ENCODE results near the gene TMEM81. TPM values are rescaled to one million over a fixed set of nuclear protein-coding genes. Genes with fewer than 3 reads are reported as not detected.

TMEM81 gene
- total RNA-seq, 1 donor from 2014 or later: 3.1 TPM

- intact Hi-C loops (cut with micrococcal nuclease): no loop called here
Measured at GRCh38 chr1:205077158-205077933, 6.9 kb downstream of the TMEM81 start.

GRCh38 chr1:205076245-205076761 lies 8.0 kb downstream of the TMEM81 start:
- intact Hi-C loops (cut with micrococcal nuclease): no loop called here

- intact Hi-C loops (cut with micrococcal nuclease): no loop called here
Measured at GRCh38 chr1:205075642-205076155, 8.6 kb downstream of the TMEM81 start.

- intact Hi-C loops (cut with micrococcal nuclease): no loop called here
Measured at GRCh38 chr1:205074513-205074912, 9.7 kb downstream of the TMEM81 start.

DNA sequence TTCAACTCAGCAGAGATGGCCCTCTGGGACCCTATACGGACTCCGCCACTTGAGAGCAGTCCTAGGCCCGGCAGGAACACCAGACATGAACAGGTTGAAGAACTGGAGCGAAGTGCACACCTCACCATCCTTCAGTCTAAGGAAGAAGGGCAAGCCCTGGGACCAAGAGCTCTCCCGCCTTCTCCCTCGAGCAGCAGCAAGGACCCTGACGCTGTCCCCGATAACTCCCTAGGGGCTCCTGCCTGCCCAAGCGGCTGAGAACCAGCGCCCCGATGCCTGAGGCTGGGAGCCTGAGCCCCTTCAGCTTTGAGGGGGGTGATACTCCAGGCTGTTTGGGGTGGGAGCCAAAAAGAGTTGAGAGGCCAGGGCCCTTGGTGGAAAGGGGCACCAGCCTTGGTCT lies 10.2 kb downstream of the TMEM81 start:
- intact Hi-C loops (cut with micrococcal nuclease): no loop called here

DNA sequence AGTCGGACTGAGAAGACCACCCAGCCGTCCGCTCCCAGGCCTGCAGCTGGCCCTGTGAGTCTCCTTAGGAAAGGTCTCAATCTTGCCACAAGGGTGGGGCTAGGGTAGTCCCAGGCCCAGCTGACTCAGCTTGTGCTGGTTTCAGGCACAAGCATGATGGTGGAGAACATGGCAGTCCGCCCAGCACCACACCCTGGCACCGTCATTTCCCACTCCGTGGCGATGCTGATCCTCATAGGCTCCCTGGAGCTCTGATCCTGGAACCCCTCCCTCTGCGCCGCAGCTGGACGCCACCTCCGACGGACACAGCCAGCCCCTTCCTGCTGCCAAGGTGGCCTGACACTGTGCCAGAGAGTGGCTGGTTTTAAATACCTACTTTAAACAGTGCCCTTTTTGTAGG lies 10.7 kb downstream of the TMEM81 start:
- intact Hi-C loops (cut with micrococcal nuclease): no loop called here

GRCh38 chr1:205072881-205073280 lies 11.4 kb downstream of the TMEM81 start:
- intact Hi-C loops (cut with micrococcal nuclease): no loop called here

DNA sequence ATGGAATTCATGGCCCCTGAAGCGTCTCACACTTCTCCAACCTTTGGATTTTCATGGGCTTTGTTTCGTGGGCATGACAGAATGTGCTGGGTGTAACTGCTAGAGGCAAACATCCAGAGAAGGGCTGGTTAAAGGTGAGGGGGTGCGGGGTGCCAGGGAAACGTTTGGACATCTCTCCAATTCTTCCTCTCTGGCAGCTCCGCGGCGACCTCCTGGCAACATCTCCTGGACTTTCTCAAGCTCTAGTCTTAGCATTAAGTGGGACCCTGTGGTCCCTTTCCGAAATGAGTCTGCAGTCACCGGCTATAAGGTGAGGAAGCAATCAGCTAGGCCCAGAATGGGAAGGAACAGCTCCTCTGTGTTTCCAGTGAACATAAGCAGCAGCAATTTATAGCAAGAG lies 12.0 kb downstream of the TMEM81 start:
- intact Hi-C loops (cut with micrococcal nuclease): no loop called here

- intact Hi-C loops (cut with micrococcal nuclease): no loop called here
Measured at GRCh38 chr1:205071801-205072200, 12.5 kb downstream of the TMEM81 start.

- intact Hi-C loops (cut with micrococcal nuclease): no loop called here
Measured at GRCh38 chr1:205071028-205071409, 13.2 kb downstream of the TMEM81 start.

DNA sequence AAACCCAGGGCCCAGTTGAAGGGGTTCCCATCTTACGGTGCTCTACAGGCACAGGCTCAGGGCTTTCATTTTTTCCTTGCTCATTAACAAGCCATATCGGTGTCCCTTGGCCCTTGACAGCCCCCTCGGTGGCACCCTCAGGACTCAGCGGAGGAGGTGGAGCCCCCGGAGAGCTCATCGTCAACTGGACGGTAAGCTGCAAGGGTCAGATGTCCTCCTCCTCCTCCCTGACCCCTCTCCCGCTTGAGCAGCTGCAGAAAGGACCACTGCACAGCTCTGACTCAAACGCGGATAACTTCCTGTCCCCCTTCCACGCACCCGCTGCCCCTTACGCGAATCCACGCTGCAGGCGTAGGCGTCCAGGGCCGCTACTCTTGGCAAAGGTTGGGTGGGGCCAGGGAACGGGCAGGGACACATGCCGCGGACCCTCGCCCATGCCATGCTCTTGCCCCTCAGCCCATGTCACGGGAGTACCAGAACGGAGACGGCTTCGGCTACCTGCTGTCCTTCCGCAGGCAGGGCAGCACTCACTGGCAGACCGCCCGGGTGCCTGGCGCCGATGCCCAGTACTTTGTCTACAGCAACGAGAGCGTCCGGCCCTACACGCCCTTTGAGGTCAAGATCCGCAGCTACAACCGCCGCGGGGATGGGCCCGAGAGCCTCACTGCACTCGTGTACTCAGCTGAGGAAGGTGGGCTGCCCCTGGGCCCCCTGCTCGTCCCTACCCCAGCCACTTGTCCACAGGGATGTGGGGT lies 14.7 kb downstream of the TMEM81 start:
- intact Hi-C loops (cut with micrococcal nuclease): no loop called here

DNA sequence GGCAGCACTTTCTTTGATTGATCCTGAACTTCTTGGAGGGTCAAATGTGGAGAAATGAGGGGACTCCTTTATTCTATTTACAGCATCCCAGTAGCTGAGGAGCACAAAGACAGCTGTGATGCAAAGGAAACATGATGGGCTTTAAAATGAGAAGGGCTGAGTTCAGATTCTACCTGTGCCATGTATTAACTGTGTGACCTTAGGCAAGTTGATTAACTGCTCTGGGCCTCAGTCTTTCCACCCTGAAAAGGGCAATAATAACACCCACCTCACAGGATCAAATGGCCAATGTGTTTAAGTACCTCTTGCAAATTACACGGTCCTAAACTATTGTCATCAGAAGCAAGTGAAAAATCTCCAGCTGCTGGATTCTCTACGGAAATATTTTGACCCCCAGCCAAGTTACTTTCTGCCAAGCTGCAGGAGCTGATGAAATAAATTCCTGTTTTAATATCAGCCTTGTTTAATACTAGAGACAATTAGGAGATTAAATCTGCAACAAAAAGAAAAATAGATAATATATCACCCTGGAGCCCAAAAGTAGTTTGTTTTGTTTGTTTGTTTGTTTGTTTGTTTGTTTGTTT lies 15.7 kb downstream of the TMEM81 start:
- intact Hi-C loops (cut with micrococcal nuclease): no loop called here

DNA sequence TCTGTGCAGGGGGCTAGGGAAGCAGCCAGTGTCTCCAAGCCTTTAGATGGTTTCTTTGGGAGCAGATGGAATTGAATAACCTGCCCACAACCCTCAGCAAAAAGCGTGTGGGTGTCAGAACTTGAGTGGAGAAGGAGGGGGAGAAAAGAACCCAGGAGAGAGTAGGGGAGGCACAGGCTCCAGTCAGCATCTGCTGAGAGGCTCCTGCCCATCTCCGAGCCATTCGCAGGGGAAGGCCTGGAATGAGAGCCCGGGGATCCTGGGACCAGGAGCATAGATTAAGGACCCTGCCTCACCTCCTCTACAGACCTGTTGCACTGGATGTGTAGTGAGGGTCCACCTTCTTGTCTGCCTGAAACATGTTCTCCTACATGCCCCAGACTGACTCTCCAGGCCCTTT lies 16.3 kb downstream of the TMEM81 start:
- intact Hi-C loops (cut with micrococcal nuclease): no loop called here

DNA sequence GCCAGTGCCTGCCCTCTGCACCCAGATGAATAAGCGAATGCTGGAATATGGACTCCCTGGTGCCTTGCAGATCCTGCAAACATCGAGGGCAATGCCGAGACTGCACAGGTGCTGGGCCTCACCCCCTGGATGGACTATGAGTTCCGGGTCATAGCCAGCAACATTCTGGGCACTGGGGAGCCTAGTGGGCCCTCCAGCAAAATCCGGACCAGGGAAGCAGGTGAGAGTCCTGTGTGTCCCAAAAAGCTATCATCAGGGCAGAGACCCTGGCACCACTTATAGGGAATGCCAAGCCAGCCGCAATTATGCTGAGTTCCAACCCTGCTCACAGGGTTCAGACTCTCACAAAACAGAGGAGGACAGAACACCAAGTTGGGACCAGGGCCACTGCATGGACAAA lies 17.2 kb downstream of the TMEM81 start:
- intact Hi-C loops (cut with micrococcal nuclease): no loop called here

DNA sequence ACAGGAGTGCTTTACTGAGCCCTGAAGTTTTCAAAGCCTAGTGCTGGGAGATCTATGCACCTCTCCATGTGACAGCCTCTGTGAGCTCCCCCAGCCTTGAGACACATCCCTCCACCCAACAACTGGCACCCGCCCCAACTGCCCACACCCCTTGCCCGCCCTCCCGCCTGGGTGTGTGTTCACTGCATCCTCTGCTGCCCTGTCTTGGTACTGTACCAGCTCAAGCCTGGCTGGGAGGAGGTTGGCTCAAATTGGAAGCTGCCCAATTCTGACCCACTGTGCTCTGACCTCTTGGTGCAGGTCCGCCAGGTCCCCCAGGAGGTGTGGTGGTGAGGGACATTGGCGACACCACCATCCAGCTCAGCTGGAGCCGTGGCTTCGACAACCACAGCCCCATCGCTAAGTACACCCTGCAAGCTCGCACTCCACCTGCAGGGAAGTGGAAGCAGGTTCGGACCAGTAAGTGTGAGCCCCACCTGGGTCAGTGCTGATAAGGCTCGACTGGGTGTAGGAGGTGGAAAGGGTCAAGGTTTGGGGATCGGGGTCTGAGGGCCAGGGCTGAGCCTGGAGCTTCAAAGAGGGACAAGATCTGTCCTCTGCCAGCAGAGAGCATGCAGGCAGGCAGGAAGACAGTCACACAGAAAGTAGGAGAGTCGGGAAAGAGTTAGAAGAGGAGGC lies 18.0 kb downstream of the TMEM81 start:
- intact Hi-C loops (cut with micrococcal nuclease): no loop called here

DNA sequence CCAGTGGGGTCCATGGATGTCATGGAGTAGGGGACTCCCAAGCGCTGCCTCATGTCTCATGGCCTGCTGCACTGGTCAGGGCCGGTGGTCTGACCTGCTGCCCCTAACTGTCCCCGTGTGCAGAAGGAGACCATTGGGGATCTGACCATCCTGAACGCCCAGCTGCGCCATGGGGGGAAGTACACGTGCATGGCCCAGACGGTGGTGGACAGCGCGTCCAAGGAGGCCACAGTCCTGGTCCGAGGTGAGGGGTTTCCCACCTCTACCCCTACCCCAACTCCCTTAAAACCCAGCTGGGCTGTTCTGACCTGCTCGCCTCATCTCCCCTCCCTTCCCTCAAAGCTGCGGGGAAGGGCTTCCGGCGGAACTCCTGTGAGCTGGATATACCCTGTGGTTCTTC lies 18.6 kb downstream of the TMEM81 start:
- intact Hi-C loops (cut with micrococcal nuclease): no loop called here

- intact Hi-C loops (cut with micrococcal nuclease): no loop called here
Measured at GRCh38 chr1:205064741-205065316, 19.4 kb downstream of the TMEM81 start.

GRCh38 chr1:205064301-205064700 lies 20.0 kb downstream of the TMEM81 start:
- intact Hi-C loops (cut with micrococcal nuclease): no loop called here

GRCh38 chr1:205062895-205063294 lies 21.4 kb downstream of the TMEM81 start:
- intact Hi-C loops (cut with micrococcal nuclease): no loop called here

DNA sequence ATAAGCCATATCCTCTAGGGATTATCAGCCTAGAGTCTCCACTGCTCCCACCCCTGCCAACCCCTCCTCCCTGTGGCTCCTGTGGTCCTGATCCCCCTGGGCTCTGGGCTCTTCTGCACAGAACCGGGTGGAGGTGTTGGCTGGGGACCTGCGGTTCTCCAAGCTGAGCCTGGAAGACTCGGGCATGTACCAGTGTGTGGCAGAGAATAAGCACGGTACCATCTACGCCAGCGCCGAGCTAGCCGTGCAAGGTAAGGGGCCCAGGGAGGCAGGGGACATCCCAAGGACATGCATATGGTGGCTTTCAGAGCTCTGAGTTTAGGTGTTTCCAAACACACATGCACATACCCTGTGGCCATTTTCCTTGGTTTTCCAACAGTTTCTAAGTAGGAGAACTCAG lies 21.9 kb downstream of the TMEM81 start:
- intact Hi-C loops (cut with micrococcal nuclease): no loop called here

DNA sequence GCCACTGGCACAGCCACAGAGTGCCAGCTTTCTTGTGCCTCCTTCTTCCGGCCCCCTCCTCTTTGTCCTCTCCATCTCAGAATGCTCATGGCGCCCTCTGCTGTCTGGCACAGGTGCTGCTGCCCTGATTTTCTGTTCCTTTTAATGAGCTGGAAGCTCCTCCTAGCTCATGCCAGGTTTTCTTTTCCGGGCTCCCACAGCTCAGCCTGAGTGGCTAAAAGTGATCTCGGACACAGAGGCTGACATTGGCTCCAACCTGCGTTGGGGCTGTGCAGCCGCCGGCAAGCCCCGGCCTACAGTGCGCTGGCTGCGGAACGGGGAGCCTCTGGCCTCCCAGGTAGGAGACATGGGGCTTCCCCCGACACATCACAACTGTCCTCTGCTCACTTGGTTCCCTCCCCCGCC lies 22.6 kb downstream of the TMEM81 start:
- intact Hi-C loops (cut with micrococcal nuclease): loop anchor here (1.0 kb wide), 3 partner anchors 72 to 195 kb away; no protein-coding TSS in a partner anchor

Data from T-helper 1 cell treated with Interleukin-12 subunit alpha and Interleukin-12 subunit beta and Interleukin-4 antibody, amounts not matched to agents 30 ng/mL and 1 ng/mL, for 36 hours (primary cell).